ENCODE results near the gene ERBB4.

The ERBB4 gene

GRCh38 chr2:212345966-212346365 lies 192.6 kb downstream of the ERBB4 start:
- H3F3A ChIP-seq (ENCODE audit: insufficient read depth, low read length) = 0 out of 2 replicates have a peak, but pooled peaks cover 7% of the 10 kb centered on the region
- H3K4me1 ChIP-seq (ENCODE audit: low read length) = peaks cover 19% of the 10 kb centered on the region
- no peak overlapping the region for H3K4me2 ChIP-seq (ENCODE audit: low read depth, low read length)
- TF ChIP-seq CTCF (IDR thresholded peaks at IDR 0.05; ENCODE audit: low read length) = no peak
- TF ChIP-seq EZH2 (optimal IDR thresholded peaks at IDR 0.05; ENCODE audit: low read depth, low read length) = no peak
- no peak for TF ChIP-seq EZH2phosphoT487 (IDR thresholded peaks at IDR 0.05; ENCODE audit: low read length)
- DNase-seq = peak; percentile 16
- no peak overlapping the region for H3K4me3 ChIP-seq (ENCODE audit: low read length)
- no peaks in the 10 kb centered on the region for H3K27me3 ChIP-seq (replicated peaks; ENCODE audit: insufficient read depth, low read length)
- no peak overlapping the region for H2AFZ ChIP-seq (ENCODE audit: low read length)
- no peaks in the 10 kb centered on the region for H4K20me1 ChIP-seq (ENCODE audit: insufficient read depth, low read length)
- H3K27ac ChIP-seq (ENCODE audit: low read length) = no peak overlapping the region
- H3K9me3 ChIP-seq (replicated peaks; ENCODE audit: insufficient read depth, low read length) = no peaks in the 10 kb centered on the region
- no peaks in the 10 kb centered on the region for H3K36me3 ChIP-seq (replicated peaks; ENCODE audit: insufficient read depth, low read length)
- no peaks in the 10 kb centered on the region for H3K79me2 ChIP-seq (ENCODE audit: low read length)
- H3K9ac ChIP-seq (ENCODE audit: low read length) = no peak overlapping the region
- no peaks in the 10 kb centered on the region for H3K9me2 ChIP-seq (replicated peaks; ENCODE audit: insufficient read depth, low read length)

- 0 out of 2 replicates have a peak, but pooled peaks cover 7% of the 10 kb centered on the region for H3F3A ChIP-seq (ENCODE audit: insufficient read depth, low read length)
- H3K27me3 ChIP-seq (replicated peaks; ENCODE audit: insufficient read depth, low read length) = no peaks in the 10 kb centered on the region
- H4K20me1 ChIP-seq (ENCODE audit: insufficient read depth, low read length) = no peaks in the 10 kb centered on the region
- no peak overlapping the region for H2AFZ ChIP-seq (ENCODE audit: low read length)
- TF ChIP-seq EZH2 (optimal IDR thresholded peaks at IDR 0.05; ENCODE audit: low read depth, low read length) = no peak
- TF ChIP-seq EZH2phosphoT487 (IDR thresholded peaks at IDR 0.05; ENCODE audit: low read length) = no peak
- TF ChIP-seq CTCF (IDR thresholded peaks at IDR 0.05; ENCODE audit: low read length) = no peak
- H3K9ac ChIP-seq (ENCODE audit: low read length) = no peak overlapping the region
- no peaks in the 10 kb centered on the region for H3K9me2 ChIP-seq (replicated peaks; ENCODE audit: insufficient read depth, low read length)
- peaks cover 13% of the 10 kb centered on the region for H3K4me1 ChIP-seq (ENCODE audit: low read length)
- DNase-seq = no peak
- H3K36me3 ChIP-seq (replicated peaks; ENCODE audit: insufficient read depth, low read length) = no peaks in the 10 kb centered on the region
- H3K4me2 ChIP-seq (ENCODE audit: low read depth, low read length) = no peak overlapping the region
- H3K79me2 ChIP-seq (ENCODE audit: low read length) = no peaks in the 10 kb centered on the region
- H3K4me3 ChIP-seq (ENCODE audit: low read length) = no peak overlapping the region
- H3K9me3 ChIP-seq (replicated peaks; ENCODE audit: insufficient read depth, low read length) = no peaks in the 10 kb centered on the region
- H3K27ac ChIP-seq (ENCODE audit: low read length) = no peak overlapping the region
These were observed 194.5 kb downstream of the ERBB4 start for GRCh38 chr2:212344131-212344530.

GRCh38 chr2:212343167-212343566 lies 195.4 kb downstream of the ERBB4 start:
- DNase-seq = no peak
- no peaks in the 10 kb centered on the region for H3K27me3 ChIP-seq (replicated peaks; ENCODE audit: insufficient read depth, low read length)
- no peak overlapping the region for H3K27ac ChIP-seq (ENCODE audit: low read length)
- H3K9ac ChIP-seq (ENCODE audit: low read length) = no peak overlapping the region
- H3K4me1 ChIP-seq (ENCODE audit: low read length) = peaks cover 8% of the 10 kb centered on the region
- H2AFZ ChIP-seq (ENCODE audit: low read length) = no peak overlapping the region
- TF ChIP-seq EZH2 (optimal IDR thresholded peaks at IDR 0.05; ENCODE audit: low read depth, low read length) (no peak), CTCF (IDR thresholded peaks at IDR 0.05; ENCODE audit: low read length) (no peak), EZH2phosphoT487 (IDR thresholded peaks at IDR 0.05; ENCODE audit: low read length) (no peak)
- no peaks in the 10 kb centered on the region for H3K79me2 ChIP-seq (ENCODE audit: low read length)
- H4K20me1 ChIP-seq (ENCODE audit: insufficient read depth, low read length) = no peaks in the 10 kb centered on the region
- no peaks in the 10 kb centered on the region for H3K9me3 ChIP-seq (replicated peaks; ENCODE audit: insufficient read depth, low read length)
- no peak overlapping the region for H3K4me3 ChIP-seq (ENCODE audit: low read length)
- H3K4me2 ChIP-seq (ENCODE audit: low read depth, low read length) = no peak overlapping the region
- H3F3A ChIP-seq (ENCODE audit: insufficient read depth, low read length) = 0 out of 2 replicates have a peak, but pooled peaks cover 5% of the 10 kb centered on the region
- no peaks in the 10 kb centered on the region for H3K9me2 ChIP-seq (replicated peaks; ENCODE audit: insufficient read depth, low read length)
- H3K36me3 ChIP-seq (replicated peaks; ENCODE audit: insufficient read depth, low read length) = no peaks in the 10 kb centered on the region

All from MM.1S (cell line).